ENCODE data around the gene KLHL33.

DNA sequence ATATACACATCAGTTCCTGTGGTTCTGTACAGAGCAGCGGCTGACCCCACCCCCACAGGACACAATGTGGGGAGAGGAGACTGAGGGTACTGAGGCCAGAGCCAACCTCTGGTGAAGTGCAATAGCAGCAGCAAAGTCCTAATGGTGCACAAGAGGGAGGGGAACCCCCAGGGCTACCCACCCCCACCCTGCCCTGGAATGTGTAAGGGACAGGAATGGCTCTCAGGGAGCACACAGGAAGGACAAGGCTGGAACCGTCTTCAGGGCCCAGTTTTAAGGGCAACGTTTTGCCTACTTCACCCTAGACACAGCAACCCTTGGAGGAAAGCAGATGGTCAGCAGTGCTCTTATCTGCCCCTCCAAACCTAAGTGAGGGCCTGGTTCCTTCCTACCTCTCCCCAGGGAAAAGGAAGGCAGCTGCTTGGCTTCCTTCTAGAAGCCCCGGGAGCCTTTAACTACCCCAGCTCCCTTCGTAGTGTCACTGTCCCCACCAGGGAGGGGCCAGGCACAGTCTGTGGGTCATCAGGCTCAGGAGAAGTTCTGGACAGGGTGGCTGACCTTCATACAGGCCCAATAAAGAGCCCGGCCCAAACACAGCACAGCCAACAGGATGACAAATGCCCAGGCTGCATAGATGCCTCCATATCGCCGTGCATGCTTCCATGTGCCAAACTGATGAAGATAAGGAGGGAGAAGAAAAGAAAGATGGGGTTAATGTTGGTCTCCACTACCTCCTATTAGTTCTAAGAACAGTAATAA is 22.2 kb upstream of the KLHL33 start:
- TF ChIP-seq, protein P1, sequence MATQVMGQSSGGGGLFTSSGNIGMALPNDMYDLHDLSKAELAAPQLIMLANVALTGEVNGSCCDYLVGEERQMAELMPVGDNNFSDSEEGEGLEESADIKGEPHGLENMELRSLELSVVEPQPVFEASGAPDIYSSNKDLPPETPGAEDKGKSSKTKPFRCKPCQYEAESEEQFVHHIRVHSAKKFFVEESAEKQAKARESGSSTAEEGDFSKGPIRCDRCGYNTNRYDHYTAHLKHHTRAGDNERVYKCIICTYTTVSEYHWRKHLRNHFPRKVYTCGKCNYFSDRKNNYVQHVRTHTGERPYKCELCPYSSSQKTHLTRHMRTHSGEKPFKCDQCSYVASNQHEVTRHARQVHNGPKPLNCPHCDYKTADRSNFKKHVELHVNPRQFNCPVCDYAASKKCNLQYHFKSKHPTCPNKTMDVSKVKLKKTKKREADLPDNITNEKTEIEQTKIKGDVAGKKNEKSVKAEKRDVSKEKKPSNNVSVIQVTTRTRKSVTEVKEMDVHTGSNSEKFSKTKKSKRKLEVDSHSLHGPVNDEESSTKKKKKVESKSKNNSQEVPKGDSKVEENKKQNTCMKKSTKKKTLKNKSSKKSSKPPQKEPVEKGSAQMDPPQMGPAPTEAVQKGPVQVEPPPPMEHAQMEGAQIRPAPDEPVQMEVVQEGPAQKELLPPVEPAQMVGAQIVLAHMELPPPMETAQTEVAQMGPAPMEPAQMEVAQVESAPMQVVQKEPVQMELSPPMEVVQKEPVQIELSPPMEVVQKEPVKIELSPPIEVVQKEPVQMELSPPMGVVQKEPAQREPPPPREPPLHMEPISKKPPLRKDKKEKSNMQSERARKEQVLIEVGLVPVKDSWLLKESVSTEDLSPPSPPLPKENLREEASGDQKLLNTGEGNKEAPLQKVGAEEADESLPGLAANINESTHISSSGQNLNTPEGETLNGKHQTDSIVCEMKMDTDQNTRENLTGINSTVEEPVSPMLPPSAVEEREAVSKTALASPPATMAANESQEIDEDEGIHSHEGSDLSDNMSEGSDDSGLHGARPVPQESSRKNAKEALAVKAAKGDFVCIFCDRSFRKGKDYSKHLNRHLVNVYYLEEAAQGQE (IDR thresholded peaks at IDR 0.05; ENCODE audit: insufficient read depth in 1 of 2, low read depth in 2 of 2, low read length in 1 of 2), result no peak
- TF ChIP-seq CTCF (IDR thresholded peaks at IDR 0.05), result no peak

Data from Panc1 (cell line).